WTC11 (cell line): ENCODE data around the gene PFDN2.

Experiments used
- ATF1 ChIP-seq: sonication (generic); formaldehyde crosslinking; IDR thresholded peaks from 2 replicates; pipeline ENCODE4 v1.8.1; 2023; ENCODE audit warnings: mild to moderate bottlenecking, moderate library complexity, missing genetic modification reagents
- CTCF ChIP-seq: fragments of 200-600 bp; IDR thresholded peaks from 2 replicates; pipeline ENCODE4 v1.8.0; 2022; ENCODE audit warnings: antibody characterized with exemption
- FOXJ3 ChIP-seq: sonication (generic); formaldehyde crosslinking; IDR thresholded peaks from 2 replicates; pipeline ENCODE4 v1.9.0; 2021; ENCODE audit warnings: missing genetic modification reagents, mild to moderate bottlenecking, borderline replicate concordance
- MAX ChIP-seq: sonication (generic); formaldehyde crosslinking; IDR thresholded peaks from 2 replicates; pipeline ENCODE4 v1.8.0; 2022; ENCODE audit warnings: mild to moderate bottlenecking, missing genetic modification reagents
- NFYB ChIP-seq: sonication (generic); formaldehyde crosslinking; conservative IDR thresholded peaks from 2 replicates; pipeline ENCODE4 v1.8.0; 2022; ENCODE audit warnings: low read depth, missing genetic modification reagents
- NR2C2 ChIP-seq: sonication (generic); formaldehyde crosslinking; IDR thresholded peaks from 2 replicates; pipeline ENCODE4 v1.8.0; 2022; ENCODE audit warnings: mild to moderate bottlenecking, missing genetic modification reagents
- NR3C1 ChIP-seq: sonication (generic); formaldehyde crosslinking; conservative IDR thresholded peaks from 2 replicates; pipeline ENCODE4 v1.8.1; 2023; ENCODE audit warnings: low read depth, mild to moderate bottlenecking, missing genetic modification reagents
- SMAD3 ChIP-seq: sonication (generic); formaldehyde crosslinking; IDR thresholded peaks from 2 replicates; pipeline ENCODE4 v1.8.0; 2022; ENCODE audit warnings: missing genetic modification reagents, mild to moderate bottlenecking, borderline replicate concordance
- SMAD4 ChIP-seq: sonication (generic); formaldehyde crosslinking; IDR thresholded peaks from 2 replicates; pipeline ENCODE4 v1.8.0; 2022; ENCODE audit warnings: mild to moderate bottlenecking, missing genetic modification reagents
- SP1 ChIP-seq: sonication (generic); formaldehyde crosslinking; conservative IDR thresholded peaks from 2 replicates; pipeline ENCODE4 v1.8.1; 2022; ENCODE audit warnings: missing genetic modification reagents
- TCF7 ChIP-seq: sonication (generic); formaldehyde crosslinking; IDR thresholded peaks from 2 replicates; pipeline ENCODE4 v1.8.0; 2022; ENCODE audit warnings: mild to moderate bottlenecking, low read depth, missing genetic modification reagents, moderate library complexity
- USF2 ChIP-seq: sonication (generic); formaldehyde crosslinking; IDR thresholded peaks from 2 replicates; pipeline ENCODE4 v1.8.1; 2023; ENCODE audit warnings: mild to moderate bottlenecking, missing genetic modification reagents, moderate library complexity
- TF ChIP-seq, protein P1 (sequence below): sonication (generic); formaldehyde crosslinking; IDR thresholded peaks from 2 replicates; pipeline ENCODE4 v1.8.0; 2023; ENCODE audit warnings: missing genetic modification reagents
- TF ChIP-seq, protein P2 (sequence below): sonication (generic); formaldehyde crosslinking; conservative IDR thresholded peaks from 2 replicates; pipeline ENCODE4 v1.8.1; 2022; ENCODE audit warnings: mild to moderate bottlenecking, missing genetic modification reagents

- TF ChIP-seq MAX (CRISPR knock-in tag) (no peak), SP1 (CRISPR knock-in tag) (no peak), ATF1 (CRISPR knock-in tag) (no peak), CTCF (no peak), FOXJ3 (CRISPR knock-in tag) (no peak), SMAD4 (CRISPR knock-in tag) (no peak), SMAD3 (CRISPR knock-in tag) (no peak), NR2C2 (CRISPR knock-in tag) (no peak), USF2 (CRISPR knock-in tag) (no peak), TCF7 (CRISPR knock-in tag) (no peak), NFYB (CRISPR knock-in tag) (no peak), NR3C1 (no peak)
- TF ChIP-seq, protein P1, sequence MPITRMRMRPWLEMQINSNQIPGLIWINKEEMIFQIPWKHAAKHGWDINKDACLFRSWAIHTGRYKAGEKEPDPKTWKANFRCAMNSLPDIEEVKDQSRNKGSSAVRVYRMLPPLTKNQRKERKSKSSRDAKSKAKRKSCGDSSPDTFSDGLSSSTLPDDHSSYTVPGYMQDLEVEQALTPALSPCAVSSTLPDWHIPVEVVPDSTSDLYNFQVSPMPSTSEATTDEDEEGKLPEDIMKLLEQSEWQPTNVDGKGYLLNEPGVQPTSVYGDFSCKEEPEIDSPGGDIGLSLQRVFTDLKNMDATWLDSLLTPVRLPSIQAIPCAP (CRISPR knock-in tag): no peak
- TF ChIP-seq, protein P2, sequence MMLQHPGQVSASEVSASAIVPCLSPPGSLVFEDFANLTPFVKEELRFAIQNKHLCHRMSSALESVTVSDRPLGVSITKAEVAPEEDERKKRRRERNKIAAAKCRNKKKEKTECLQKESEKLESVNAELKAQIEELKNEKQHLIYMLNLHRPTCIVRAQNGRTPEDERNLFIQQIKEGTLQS (CRISPR knock-in tag): no peak
Measured at GRCh38 chr1:161080441-161081405, 37.1 kb downstream of the PFDN2 start.
